Adrenal gland (tissue), 12 donors: ENCODE measurements around the gene UHRF1. TPM values are rescaled to one million over a fixed set of nuclear protein-coding genes. Genes with fewer than 3 reads are reported as not detected.
"Not testable (repeated sequence)": the region's sequence is repeated elsewhere in the genome, so short reads cannot be mapped to it uniquely, and the experiment has no call there.

Source experiments
- DNase-seq, 7 donors: peaks; one replicate each; pipeline ENCODE4 v3.0.0-alpha.2; 2019 to 2020
- H3K27ac ChIP-seq, 5 donors: fragments of 200-600 bp; sonication (generic) in 4 of 5; 1 replicate in 3 of 5; 2 replicates in 2 of 5; pipeline versions ENCODE4 v1.5.1 to v1.8.0; 2016 to 2020; ENCODE audit warnings: mild to moderate bottlenecking in 1 of 5
- H3K27me3 ChIP-seq: fragments of 200-600 bp; 2 replicates; pipeline ENCODE4 v1.8.0; 2021
- H3K36me3 ChIP-seq, 2 donors: fragments of 200-600 bp; replicated peaks in 1 of 2; 1 replicate in 1 of 2; 2 replicates in 1 of 2; pipeline versions ENCODE4 v1.5.1 to v1.8.0; 2018 to 2022
- H3K4me1 ChIP-seq, 2 donors: fragments of 200-600 bp; replicated peaks in 1 of 2; 1 replicate in 1 of 2; 2 replicates in 1 of 2; pipeline versions ENCODE4 v1.5.1 to v1.8.0; 2018 to 2021
- H3K4me3 ChIP-seq, 4 donors: fragments of 200-600 bp; sonication (generic) in 3 of 4; one replicate each; pipeline ENCODE4 v1.5.1; 2016 to 2018
- H3K9me3 ChIP-seq, 3 donors: fragments of 200-600 bp; sonication (generic) in 1 of 3; replicated peaks in 1 of 3; 1 replicate in 2 of 3; 2 replicates in 1 of 3; pipeline versions ENCODE4 v1.5.1 to v1.8.0; 2016 to 2021
- CTCF ChIP-seq, 6 experiments: fragments of 450-650 bp in 4 of 6; fragments of 200-600 bp in 2 of 6; sonication (generic) in 1 of 6; IDR thresholded peaks; 1 replicate in 5 of 6; 2 replicates in 1 of 6; pipeline versions ENCODE4 v1.5.1 to v1.8.0; 2016 to 2021; ENCODE audit warnings: antibody characterized with exemption in 6 of 6, mild to moderate bottlenecking in 2 of 6, moderate library complexity in 1 of 6
- POLR2A ChIP-seq, 2 donors: fragments of 450-650 bp; IDR thresholded peaks; one replicate each; pipeline ENCODE4 v1.6.1; 2017; ENCODE audit warnings: antibody characterized with exemption in 2 of 2, mild to moderate bottlenecking in 2 of 2, moderate library complexity in 1 of 2
- WGBS, 4 donors: extraction: QIAGEN DNeasy Blood & Tissue Kit in 2 of 4; methylation state at CpG; one replicate each; pipeline versions ENCODE4 v1.1.5 to v1.1.7; 2013 to 2017; 5-methylcytosine and 5-hydroxymethylcytosine counted together
- intact Hi-C, 2 donors: fragments of 100-400 bp; cut with DNase I; formaldehyde crosslinking; loops; one replicate each; pipeline versions ENCODE4 v1.14.1 to v1.15.0; 2022 to 2023
- polyA plus RNA-seq, 3 donors: library from polyadenylated mRNA; stranded (reverse); fragments of 200-250 nt in 2 of 3; fragments of 350-450 nt in 1 of 3; fragmentation: Illumina TruSeq in 1 of 3; extraction: RNeasy Lipid Tissue Mini Kit (QIAGEN cat#74804) in 1 of 3; gene quantifications; one replicate each; pipeline ENCODE4 v1.2.3, GENCODE V29; 2013 to 2014
- total RNA-seq, 9 donors: library from RNA; depleted of rRNA in 4 of 9; stranded (reverse); fragments of >200 nt in 4 of 9; fragments of 120-200 nt in 1 of 9; fragmentation: NEBNext Ultra II Directional in 1 of 9; extraction: Animal tissue kit (Norgen Biotek cat#: 25700) in 1 of 9; gene quantifications; one replicate each; pipeline versions ENCODE4 v1.1.0 to v1.2.4, GENCODE V29; 2013 to 2023
- donor health status: healthy with polysubstance abuse.
- donor health status: Bipolar disorder and iron deficiency.
- donor health status: DM: yes; HTN: yes; CAD: no.
- donor health status: DM: no; HTN: no; CAD: no.
- donor health status: DM: no; HTN: no; CAD: no.
- donor health status: DM: yes; HTN: yes; CAD: no.

UHRF1 gene
- total and polyA plus RNA-seq, 12 donors = 0.56 to 11.0 (median 1.1) TPM

GRCh38 chr19:4937060-4937459, 27.8 kb downstream of the UHRF1 start:
- Histone ChIP-seq H3K27ac (no peak overlapping the region), H3K4me3 (no peak overlapping the region), H3K27me3 (no peaks in the 10 kb centered on the region), H3K4me1 (no peaks in the 10 kb centered on the region), H3K36me3 (no peaks in the 10 kb centered on the region), H3K9me3 (no peaks in the 10 kb centered on the region)
- no peak for TF ChIP-seq POLR2A (IDR thresholded peaks at IDR 0.05)
- no peak for TF ChIP-seq CTCF (IDR thresholded peaks at IDR 0.05)
- intact Hi-C loops = no loop called here
- 93 to 97% (median 94%) methylated on average over 7 of the region's 7 CpGs for WGBS, 4 donors
- no peak for DNase-seq

- H3K9me3 ChIP-seq, H3K36me3 ChIP-seq, intact Hi-C loops, H3K4me3 ChIP-seq, H3K27me3 ChIP-seq, H3K27ac ChIP-seq, DNase-seq, H3K4me1 ChIP-seq: not testable (repeated sequence)
- WGBS, 4 donors = 88 to 95% (median 92%) methylated on average over 4 of the region's 4 CpGs
Measured at GRCh38 chr19:4938461-4938860, 29.2 kb downstream of the UHRF1 start.

- no peaks in the 10 kb centered on the region for H3K9me3 ChIP-seq
- no peaks in the 10 kb centered on the region for H3K27me3 ChIP-seq
- no peak for DNase-seq
- intact Hi-C loops = no loop called here
- no peak overlapping the region for H3K4me3 ChIP-seq
- 91 to 97% (median 95%) methylated on average over 7 of the region's 7 CpGs for WGBS, 4 donors
- H3K36me3 ChIP-seq = no peaks in the 10 kb centered on the region
- TF ChIP-seq CTCF (IDR thresholded peaks at IDR 0.05) (no peak), POLR2A (IDR thresholded peaks at IDR 0.05) (no peak)
- no peaks in the 10 kb centered on the region for H3K4me1 ChIP-seq
- H3K27ac ChIP-seq = no peak overlapping the region
Measured at GRCh38 chr19:4939466-4939865, 30.2 kb downstream of the UHRF1 start.

GRCh38 chr19:4941638-4942169, 32.4 kb downstream of the UHRF1 start:
- H3K36me3 ChIP-seq, H3K4me1 ChIP-seq, H3K27ac ChIP-seq, H3K27me3 ChIP-seq, intact Hi-C loops, DNase-seq, H3K4me3 ChIP-seq, H3K9me3 ChIP-seq: not testable (repeated sequence)
- 95 to 99% (median 96%) methylated on average over 8 to 35 of the region's 35 CpGs for WGBS, 4 donors

GRCh38 chr19:4950650-4951049, 41.3 kb downstream of the UHRF1 start:
- WGBS, 4 donors = 78 to 93% (median 90%) methylated on average over 11 to 23 of the region's 23 CpGs
- DNase-seq, H3K27me3 ChIP-seq, H3K27ac ChIP-seq, H3K9me3 ChIP-seq, intact Hi-C loops, H3K4me1 ChIP-seq, H3K4me3 ChIP-seq, H3K36me3 ChIP-seq: not testable (repeated sequence)

GRCh38 chr19:4951656-4952055, 42.4 kb downstream of the UHRF1 start:
- Histone ChIP-seq H3K4me3 (no peak overlapping the region), H3K9me3 (no peaks in the 10 kb centered on the region), H3K4me1 (no peaks in the 10 kb centered on the region), H3K36me3 (no peaks in the 10 kb centered on the region), H3K27me3 (no peaks in the 10 kb centered on the region), H3K27ac (no peak overlapping the region)
- no peak for DNase-seq
- intact Hi-C loops = no loop called here
- TF ChIP-seq POLR2A (IDR thresholded peaks at IDR 0.05) = no peak
- TF ChIP-seq CTCF (IDR thresholded peaks at IDR 0.05) = no peak
- 81 to 90% (median 85%) methylated on average over 11 of the region's 11 CpGs for WGBS, 4 donors
